ENCODE measurements around the gene CLDN22. TPM values are rescaled to one million over a fixed set of nuclear protein-coding genes. Genes with fewer than 3 reads are reported as not detected.
"Not testable (repeated sequence)": the region's sequence is repeated elsewhere in the genome, so short reads cannot be mapped to it uniquely, and the experiment has no call there.

CLDN22 gene
- total RNA-seq, 1 donor from 2014 or later: not detected

GRCh38 chr4:183326853-183327252 lies 6.8 kb upstream of the CLDN22 start:
- Mint-ChIP-seq H3K36me3 (ENCODE audit: insufficient read depth) (peaks cover 27% of the 10 kb centered on the region), H3K4me3 (ENCODE audit: low read depth) (no peak overlapping the region), H3K27ac (no peak overlapping the region), H3K27me3 (no peaks in the 10 kb centered on the region), H3K9me3 (ENCODE audit: low read depth) (peaks cover 18% of the 10 kb centered on the region), H3K4me1 (ENCODE audit: low read depth) (peaks cover 13% of the 10 kb centered on the region)
- DNase-seq (ENCODE audit: low spot score, unreplicated experiment): no peak
- TF ChIP-seq CTCF (IDR thresholded peaks at IDR 0.05; ENCODE audit: unreplicated experiment): no peak

- Mint-ChIP-seq H3K36me3 (ENCODE audit: insufficient read depth) (peaks cover 29% of the 10 kb centered on the region), H3K4me1 (ENCODE audit: low read depth) (peaks cover 13% of the 10 kb centered on the region), H3K27ac (peak overlapping the region; percentile 41), H3K9me3 (ENCODE audit: low read depth) (peaks cover 18% of the 10 kb centered on the region)
- not testable (repeated sequence) for H3K4me3 Mint-ChIP-seq (ENCODE audit: low read depth); DNase-seq (ENCODE audit: low spot score, unreplicated experiment); H3K27me3 Mint-ChIP-seq
Measured at GRCh38 chr4:183326387-183326786, 6.3 kb upstream of the CLDN22 start.

- no peak for TF ChIP-seq CTCF (IDR thresholded peaks at IDR 0.05; ENCODE audit: unreplicated experiment)
Measured at GRCh38 chr4:183324619-183325018, 4.5 kb upstream of the CLDN22 start.

GRCh38 chr4:183324056-183324455 lies 4.0 kb upstream of the CLDN22 start:
- Mint-ChIP-seq H3K36me3 (ENCODE audit: insufficient read depth) (peaks cover 37% of the 10 kb centered on the region), H3K4me1 (ENCODE audit: low read depth) (peaks cover 16% of the 10 kb centered on the region), H3K9me3 (ENCODE audit: low read depth) (peaks cover 15% of the 10 kb centered on the region)
- not testable (repeated sequence) for DNase-seq (ENCODE audit: low spot score, unreplicated experiment); H3K27me3 Mint-ChIP-seq; H3K27ac Mint-ChIP-seq; H3K4me3 Mint-ChIP-seq (ENCODE audit: low read depth)

More at GRCh38 chr4:183324619-183325018, 4.5 kb upstream of the CLDN22 start:
- Mint-ChIP-seq H3K36me3 (ENCODE audit: insufficient read depth) (peaks cover 35% of the 10 kb centered on the region), H3K27ac (no peak overlapping the region), H3K4me1 (ENCODE audit: low read depth) (peaks cover 16% of the 10 kb centered on the region), H3K27me3 (no peaks in the 10 kb centered on the region), H3K9me3 (ENCODE audit: low read depth) (peaks cover 18% of the 10 kb centered on the region), H3K4me3 (ENCODE audit: low read depth) (no peak overlapping the region)
- no peak for DNase-seq (ENCODE audit: low spot score, unreplicated experiment)

- Mint-ChIP-seq H3K9me3 (ENCODE audit: low read depth) (peaks cover 13% of the 10 kb centered on the region), H3K36me3 (ENCODE audit: insufficient read depth) (peaks cover 35% of the 10 kb centered on the region), H3K27ac (no peak overlapping the region), H3K4me1 (ENCODE audit: low read depth) (peaks cover 13% of the 10 kb centered on the region), H3K27me3 (no peaks in the 10 kb centered on the region), H3K4me3 (ENCODE audit: low read depth) (no peak overlapping the region)
- TF ChIP-seq CTCF (IDR thresholded peaks at IDR 0.05; ENCODE audit: unreplicated experiment): no peak
- no peak for DNase-seq (ENCODE audit: low spot score, unreplicated experiment)
Measured at GRCh38 chr4:183323295-183323694, 3.2 kb upstream of the CLDN22 start.

- Mint-ChIP-seq H3K27ac (no peak within 1 kb of the TSS), H3K4me1 (ENCODE audit: low read depth) (peaks cover 13% of the 10 kb centered on the region), H3K9me3 (ENCODE audit: low read depth) (peaks cover 13% of the 10 kb centered on the region), H3K4me3 (ENCODE audit: low read depth) (no peak within 1 kb of the TSS), H3K27me3 (no peaks in the 10 kb centered on the region), H3K36me3 (ENCODE audit: insufficient read depth) (peaks cover 35% of the 10 kb centered on the region)
- no peak for DNase-seq (ENCODE audit: low spot score, unreplicated experiment)
- no peak for TF ChIP-seq CTCF (IDR thresholded peaks at IDR 0.05; ENCODE audit: unreplicated experiment)
Measured at GRCh38 chr4:183322326-183322725, 2.2 kb upstream of the CLDN22 start, which contains the start of gene CLDN24. CLDN24 (minus strand) TSS chr4:183322426; CDS start chr4:183322426, 0 bp downstream.

Data from progenitor cell of endocrine pancreas (in vitro differentiated cells).